Ascending aorta (tissue), 2 donors: ENCODE measurements around the gene SORCS1. TPM values are rescaled to one million over a fixed set of nuclear protein-coding genes. Genes with fewer than 3 reads are reported as not detected.
A peak's percentile ranks its signal among the peaks of the same experiment; 100 is the strongest.

Source experiments
- DNase-seq, 2 donors: peaks; one replicate each; pipeline ENCODE4 v3.0.0-alpha.2; 2019; ENCODE audit warnings: low spot score in 2 of 2
- H3K27ac ChIP-seq, 2 donors: fragments of 200-600 bp; sonication (generic); one replicate each; pipeline ENCODE4 v1.5.1; 2016 to 2017; ENCODE audit warnings: mild to moderate bottlenecking in 1 of 2
- H3K27me3 ChIP-seq: fragments of 200-600 bp; sonication (generic); one replicate; pipeline ENCODE4 v1.5.1; 2017
- H3K36me3 ChIP-seq, 2 donors: fragments of 200-600 bp; sonication (generic); one replicate each; pipeline ENCODE4 v1.5.1; 2016
- H3K4me1 ChIP-seq, 2 donors: fragments of 200-600 bp; sonication (generic); one replicate each; pipeline ENCODE4 v1.5.1; 2016 to 2017; ENCODE audit warnings: mild to moderate bottlenecking in 1 of 2
- H3K4me3 ChIP-seq, 2 donors: fragments of 200-600 bp; sonication (generic); one replicate each; pipeline ENCODE4 v1.5.1; 2016 to 2017; ENCODE audit warnings: mild to moderate bottlenecking in 1 of 2
- H3K9me3 ChIP-seq, 2 donors: fragments of 200-600 bp; sonication (generic); one replicate each; pipeline ENCODE4 v1.5.1; 2016
- intact Hi-C: fragments of 100-400 bp; cut with DNase I; formaldehyde crosslinking; loops from one replicate; pipeline ENCODE4 v1.15.1; 2023
- total RNA-seq: library from RNA; depleted of rRNA; stranded (reverse); fragments of >200 nt; gene quantifications from one replicate; pipeline ENCODE4 v1.1.0, GENCODE V29; 2016
- TF ChIP-seq, protein P1 (sequence below), 3 experiments: fragments of 200-600 bp in 2 of 3; fragments of 450-650 bp in 1 of 3; sonication (generic) in 2 of 3; IDR thresholded peaks; one replicate each; pipeline ENCODE4 v1.5.1; 2016 to 2019; ENCODE audit warnings: antibody characterized with exemption in 3 of 3, mild to moderate bottlenecking in 1 of 3, moderate library complexity in 1 of 3

SORCS1 gene
- total RNA-seq, 1 donor from 2014 or later = not detected

DNA sequence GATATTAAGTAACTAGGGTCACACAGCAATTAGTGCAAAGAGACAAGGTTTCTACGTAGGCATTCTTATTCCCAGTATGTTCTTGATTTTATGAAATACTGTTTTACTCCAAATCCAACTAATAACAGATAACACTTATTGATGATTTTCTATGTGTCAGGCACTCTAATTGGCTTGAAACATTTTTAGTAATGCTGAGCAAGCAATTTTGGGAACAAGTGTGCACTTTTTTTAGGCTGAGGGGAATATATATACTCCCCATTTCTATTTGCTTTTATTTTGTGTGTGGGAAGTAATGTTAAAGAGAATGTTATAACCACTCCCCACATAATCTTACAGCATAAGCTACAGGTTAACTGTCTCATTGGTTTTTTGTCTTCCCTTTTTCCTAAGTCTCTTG, 4.2 kb upstream of the SORCS1 start:
- Histone ChIP-seq H3K36me3 (no peaks in the 10 kb centered on the region), H3K4me1 (no peaks in the 10 kb centered on the region), H3K4me3 (no peak overlapping the region), H3K9me3 (no peaks in the 10 kb centered on the region), H3K27me3 (no peaks in the 10 kb centered on the region), H3K27ac (no peak overlapping the region)
- DNase-seq = no peak
- TF ChIP-seq, protein P1, sequence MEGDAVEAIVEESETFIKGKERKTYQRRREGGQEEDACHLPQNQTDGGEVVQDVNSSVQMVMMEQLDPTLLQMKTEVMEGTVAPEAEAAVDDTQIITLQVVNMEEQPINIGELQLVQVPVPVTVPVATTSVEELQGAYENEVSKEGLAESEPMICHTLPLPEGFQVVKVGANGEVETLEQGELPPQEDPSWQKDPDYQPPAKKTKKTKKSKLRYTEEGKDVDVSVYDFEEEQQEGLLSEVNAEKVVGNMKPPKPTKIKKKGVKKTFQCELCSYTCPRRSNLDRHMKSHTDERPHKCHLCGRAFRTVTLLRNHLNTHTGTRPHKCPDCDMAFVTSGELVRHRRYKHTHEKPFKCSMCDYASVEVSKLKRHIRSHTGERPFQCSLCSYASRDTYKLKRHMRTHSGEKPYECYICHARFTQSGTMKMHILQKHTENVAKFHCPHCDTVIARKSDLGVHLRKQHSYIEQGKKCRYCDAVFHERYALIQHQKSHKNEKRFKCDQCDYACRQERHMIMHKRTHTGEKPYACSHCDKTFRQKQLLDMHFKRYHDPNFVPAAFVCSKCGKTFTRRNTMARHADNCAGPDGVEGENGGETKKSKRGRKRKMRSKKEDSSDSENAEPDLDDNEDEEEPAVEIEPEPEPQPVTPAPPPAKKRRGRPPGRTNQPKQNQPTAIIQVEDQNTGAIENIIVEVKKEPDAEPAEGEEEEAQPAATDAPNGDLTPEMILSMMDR (IDR thresholded peaks at IDR 0.05) = no peak
- intact Hi-C loops = no loop called here

DNA sequence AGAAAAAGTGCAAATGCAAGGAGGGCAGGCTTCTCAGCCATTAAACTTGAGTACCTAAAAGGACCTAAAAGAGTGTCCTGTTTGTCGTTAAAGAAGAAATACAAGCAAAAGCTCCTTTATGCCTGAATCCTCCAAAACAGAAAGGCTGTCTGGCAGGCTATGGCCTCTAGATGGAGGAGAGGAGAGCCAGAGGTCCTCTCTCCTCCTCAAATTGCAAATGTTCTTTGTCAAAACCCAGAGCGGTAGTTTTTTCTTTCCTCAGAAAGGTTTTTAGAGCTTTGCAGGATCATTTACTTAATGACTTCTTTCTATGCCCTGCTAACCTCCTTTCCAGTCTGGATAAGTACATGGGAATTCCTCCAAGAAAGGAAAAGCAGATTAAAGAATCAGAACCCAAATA, 1.9 kb upstream of the SORCS1 start:
- no peak for DNase-seq
- Histone ChIP-seq H3K27ac (no peak overlapping the region), H3K9me3 (no peaks in the 10 kb centered on the region), H3K4me3 (no peak overlapping the region), H3K36me3 (no peaks in the 10 kb centered on the region), H3K4me1 (no peaks in the 10 kb centered on the region), H3K27me3 (no peaks in the 10 kb centered on the region)
- intact Hi-C loops = no loop called here
- TF ChIP-seq, protein P1 (IDR thresholded peaks at IDR 0.05) = no peak

GRCh38 chr10:107164992-107165391, 486 bp upstream of the SORCS1 start:
- intact Hi-C loops = no loop called here
- DNase-seq = no peak
- no peaks in the 10 kb centered on the region for H3K36me3 ChIP-seq
- peak overlapping the region in 1 of 2 donors; percentile 44 for H3K4me3 ChIP-seq
- TF ChIP-seq, protein P1 (IDR thresholded peaks at IDR 0.05) = no peak
- no peaks in the 10 kb centered on the region for H3K4me1 ChIP-seq
- no peaks in the 10 kb centered on the region for H3K27me3 ChIP-seq
- H3K27ac ChIP-seq = no peak overlapping the region
- no peaks in the 10 kb centered on the region for H3K9me3 ChIP-seq

- H3K9me3 ChIP-seq = no peaks in the 10 kb centered on the region
- H3K4me1 ChIP-seq = no peaks in the 10 kb centered on the region
- TF ChIP-seq, protein P1 (IDR thresholded peaks at IDR 0.05) = no peak
- H3K36me3 ChIP-seq = no peaks in the 10 kb centered on the region
- no peak overlapping the region for H3K27ac ChIP-seq
- no peaks in the 10 kb centered on the region for H3K27me3 ChIP-seq
- no peak for DNase-seq
- H3K4me3 ChIP-seq = no peak overlapping the region
- intact Hi-C loops = no loop called here
These were observed 1.2 kb downstream of the SORCS1 start for GRCh38 chr10:107163076-107163855.

GRCh38 chr10:107160866-107161265, 3.6 kb downstream of the SORCS1 start:
- Histone ChIP-seq H3K9me3 (no peaks in the 10 kb centered on the region), H3K27me3 (no peaks in the 10 kb centered on the region), H3K4me1 (no peaks in the 10 kb centered on the region), H3K4me3 (no peak overlapping the region), H3K27ac (no peak overlapping the region), H3K36me3 (no peaks in the 10 kb centered on the region)
- no peak for DNase-seq
- intact Hi-C loops = no loop called here
- TF ChIP-seq, protein P1 (IDR thresholded peaks at IDR 0.05) = no peak
